ENCODE results near the gene PLEKHD1. TPM values are rescaled to one million over a fixed set of nuclear protein-coding genes. Genes with fewer than 3 reads are reported as not detected.

The PLEKHD1 gene
- total RNA-seq, 2 experiments from 2014 or later: 0.47 to 0.63 TPM

DNA sequence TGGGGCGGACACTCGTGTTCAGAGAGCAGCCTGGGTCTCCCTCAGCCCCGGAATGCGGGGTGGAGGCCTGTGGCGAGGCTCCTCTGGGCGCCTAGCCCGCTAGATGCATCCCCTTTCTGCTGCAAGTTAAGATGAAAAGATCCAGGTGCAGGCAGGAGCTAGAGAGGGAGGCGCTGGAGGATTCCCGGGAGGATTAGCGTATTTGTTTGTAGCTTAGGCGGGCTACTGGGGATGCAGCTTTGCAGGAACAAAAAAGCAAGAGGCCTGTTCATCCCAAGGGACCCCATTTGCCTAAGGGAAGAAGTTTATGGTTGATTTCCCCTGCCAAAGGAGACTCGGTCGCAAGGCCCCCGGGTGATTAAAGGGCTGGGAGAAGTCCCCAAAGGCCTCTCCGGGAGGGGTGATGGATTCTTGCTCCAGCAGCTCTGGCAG, 89.3 kb downstream of the PLEKHD1 start:
- Histone ChIP-seq H3K36me3 (ENCODE audit: insufficient read depth, low read length) (no peaks in the 10 kb centered on the region), H3K27me3 (ENCODE audit: control insufficient read depth in 1 of 2, insufficient read depth in 2 of 2, low read length in 2 of 2) (peaks cover 36 to 50% of the 10 kb centered on the region in 2 experiments), H3K4me3 (ENCODE audit: low read length) (peak overlapping the region; percentile 10), H3K27ac (ENCODE audit: low read depth in 1 of 2, low read length in 2 of 2) (no peak overlapping the region), H3K4me1 (ENCODE audit: insufficient read depth, low read length) (peaks cover 29% of the 10 kb centered on the region), H3K9me3 (ENCODE audit: control insufficient read depth in 1 of 2, insufficient read depth in 1 of 2, low read length in 2 of 2) (peaks cover 0 to 14% of the 10 kb centered on the region in 2 experiments)
- DNase-seq (peak in 1 of 14 experiments; percentile 17), ATAC-seq (ENCODE audit: poor library complexity) (no peak)
- Mint-ChIP-seq H3K4me1 (ENCODE audit: low read depth) (peaks cover 11% of the 10 kb centered on the region), H3K27ac (no peak overlapping the region), H3K36me3 (ENCODE audit: low read depth) (no peaks in the 10 kb centered on the region), H3K4me3 (peak overlapping the region; percentile 67), H3K9me3 (no peaks in the 10 kb centered on the region), H3K27me3 (peaks cover 62% of the 10 kb centered on the region)
- POLR2A ChIA-PET: interaction anchor here (0.6 kb wide), 1 partner anchor 153 kb away, joined by 3 read pairs; no protein-coding TSS in a partner anchor
- intact Hi-C loops (cut with DNase I, micrococcal nuclease): loop anchor here (2.0 to 10.0 kb wide), 4 partner anchors 331 to 711 kb away; no protein-coding TSS in a partner anchor
- CTCF ChIA-PET: interaction anchor here (0.8 to 2.1 kb wide), 3 partner anchors 12 to 153 kb away, joined by 3 to 11 read pairs (median 7); no protein-coding TSS in a partner anchor
- no peak for TF ChIP-seq CTCF (IDR thresholded peaks at IDR 0.05)

GRCh38 chr14:69574263-69574953, 89.9 kb downstream of the PLEKHD1 start, which contains the start of gene CCDC177:
Gene CCDC177 (minus strand): TSS chr14:69574871. CDS start chr14:69573622, 1,249 bp downstream.
- ChIA-PET POLR2A (no interaction called here), CTCF (interaction anchor here (0.8 to 2.1 kb wide), 4 partner anchors 11 to 152 kb away, joined by 3 to 11 read pairs (median 5); no protein-coding TSS in a partner anchor)
- Mint-ChIP-seq H3K27me3 (peaks cover 61% of the 10 kb centered on the region), H3K36me3 (ENCODE audit: low read depth) (no peaks in the 10 kb centered on the region), H3K4me1 (ENCODE audit: low read depth) (peaks cover 11% of the 10 kb centered on the region), H3K9me3 (no peaks in the 10 kb centered on the region), H3K27ac (no peak within 1 kb of the TSS), H3K4me3 (peak within 1 kb of the TSS; percentile 83)
- intact Hi-C loops (cut with DNase I, micrococcal nuclease): loop anchor here (2.0 to 10.0 kb wide), 4 partner anchors 332 to 712 kb away; no protein-coding TSS in a partner anchor
- ATAC-seq (ENCODE audit: poor library complexity) (peak; percentile 87), DNase-seq (peak; percentile 56 to 83 (median 68))
- Histone ChIP-seq H3K4me3 (ENCODE audit: low read length) (peak within 1 kb of the TSS; percentile 55), H3K27ac (ENCODE audit: low read depth in 1 of 2, low read length in 2 of 2) (no peak within 1 kb of the TSS), H3K36me3 (ENCODE audit: insufficient read depth, low read length) (no peaks in the 10 kb centered on the region), H3K4me1 (ENCODE audit: insufficient read depth, low read length) (peaks cover 29% of the 10 kb centered on the region), H3K27me3 (ENCODE audit: control insufficient read depth in 1 of 2, insufficient read depth in 2 of 2, low read length in 2 of 2) (peaks cover 36 to 49% of the 10 kb centered on the region in 2 experiments), H3K9me3 (ENCODE audit: control insufficient read depth in 1 of 2, insufficient read depth in 1 of 2, low read length in 2 of 2) (peaks cover 0 to 14% of the 10 kb centered on the region in 2 experiments)
- peak; percentile 97 for TF ChIP-seq CTCF (IDR thresholded peaks at IDR 0.05)

GRCh38 chr14:69574954-69575295, 90.4 kb downstream of the PLEKHD1 start:
- Mint-ChIP-seq H3K9me3 (no peaks in the 10 kb centered on the region), H3K36me3 (ENCODE audit: low read depth) (no peaks in the 10 kb centered on the region), H3K4me1 (ENCODE audit: low read depth) (peaks cover 11% of the 10 kb centered on the region), H3K27me3 (peaks cover 56% of the 10 kb centered on the region), H3K4me3 (peak overlapping the region; percentile 83), H3K27ac (no peak overlapping the region)
- CTCF ChIA-PET: interaction anchor here (0.5 to 2.1 kb wide), 6 partner anchors 11 to 211 kb away, joined by 3 to 11 read pairs (median 4); no protein-coding TSS in a partner anchor
- ATAC-seq (ENCODE audit: poor library complexity): peak; percentile 8
- H3K4me1 ChIP-seq (ENCODE audit: insufficient read depth, low read length): peaks cover 29% of the 10 kb centered on the region
- TF ChIP-seq CTCF (IDR thresholded peaks at IDR 0.05): peak; percentile 68
- intact Hi-C loops (cut with DNase I, micrococcal nuclease): loop anchor here (2.0 to 10.0 kb wide), 4 partner anchors 332 to 712 kb away; no protein-coding TSS in a partner anchor
- H3K9me3 ChIP-seq (ENCODE audit: control insufficient read depth in 1 of 2, insufficient read depth in 1 of 2, low read length in 2 of 2): peaks cover 0 to 14% of the 10 kb centered on the region in 2 experiments
- no peaks in the 10 kb centered on the region for H3K36me3 ChIP-seq (ENCODE audit: insufficient read depth, low read length)
- peak overlapping the region; percentile 55 for H3K4me3 ChIP-seq (ENCODE audit: low read length)
- POLR2A ChIA-PET: no interaction called here
- peaks cover 35 to 44% of the 10 kb centered on the region in 2 experiments for H3K27me3 ChIP-seq (ENCODE audit: control insufficient read depth in 1 of 2, insufficient read depth in 2 of 2, low read length in 2 of 2)
- DNase-seq: no peak
- H3K27ac ChIP-seq (ENCODE audit: low read depth in 1 of 2, low read length in 2 of 2): no peak overlapping the region
